GM21529 (cell line): ENCODE results near the gene CKS1B.
"Not testable (repeated sequence)": the region's sequence is repeated elsewhere in the genome, so short reads cannot be mapped to it uniquely, and the experiment has no call there.

Experiments
- ATAC-seq: cut with Tn5 transposase; IDR thresholded peaks from one replicate; pipeline ENCODE4 v1.9.1; 2021; ENCODE audit not compliant: unreplicated experiment

Gene CKS1B

DNA sequence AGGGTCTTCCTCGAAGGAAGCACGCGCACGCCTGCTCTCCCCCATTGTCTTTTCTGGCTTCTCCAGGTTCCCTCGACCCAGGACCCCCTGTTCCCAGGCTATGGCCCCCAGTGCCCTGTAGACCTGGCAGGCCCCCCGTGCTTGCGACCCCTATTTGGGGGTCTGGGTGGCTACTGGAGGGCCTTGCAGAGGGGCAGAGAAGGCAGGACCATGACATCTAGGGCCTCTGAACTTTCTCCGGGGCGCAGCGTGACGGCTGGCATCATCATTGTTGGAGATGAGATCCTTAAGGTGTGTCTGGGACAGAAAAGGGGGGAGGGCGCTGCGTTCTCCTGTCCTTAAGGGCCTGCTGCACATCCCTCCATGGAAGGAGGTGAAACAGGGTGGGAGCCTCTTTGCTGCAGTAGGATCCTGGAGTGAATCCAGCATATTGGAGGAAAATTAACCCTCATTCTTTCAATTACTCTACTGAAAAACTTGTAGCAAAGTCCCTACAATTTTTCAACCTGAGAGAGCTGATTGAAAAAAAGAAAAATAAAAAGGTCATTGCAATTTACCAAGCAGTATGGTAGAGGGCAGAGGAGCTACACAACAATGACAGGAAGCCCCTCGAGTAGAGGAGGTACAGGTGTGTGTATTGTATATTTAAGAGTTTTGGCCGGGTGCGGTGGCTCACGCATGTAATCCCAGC is 9.4 kb downstream of the CKS1B start:
- no peak for ATAC-seq

DNA sequence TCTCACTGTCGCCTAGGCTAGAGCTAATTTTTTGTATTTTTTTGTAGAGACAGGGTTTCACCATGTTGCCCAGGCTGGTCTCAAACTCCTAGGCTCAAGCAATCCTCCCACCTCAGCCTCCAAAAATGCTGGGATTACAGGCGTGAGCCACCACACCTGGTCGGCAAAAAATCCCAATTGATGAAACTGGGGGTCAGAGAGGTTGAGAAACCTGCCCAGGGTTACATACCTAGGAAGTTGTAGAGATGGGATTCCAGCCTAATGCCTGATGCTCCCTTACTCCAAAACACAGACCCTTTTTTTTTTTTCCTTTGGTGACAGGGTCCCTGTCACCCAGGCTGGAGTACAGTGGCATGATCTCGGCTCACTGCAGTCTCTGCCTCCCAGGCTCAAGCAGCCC is 12.3 kb downstream of the CKS1B start:
- ATAC-seq: not testable (repeated sequence)

DNA sequence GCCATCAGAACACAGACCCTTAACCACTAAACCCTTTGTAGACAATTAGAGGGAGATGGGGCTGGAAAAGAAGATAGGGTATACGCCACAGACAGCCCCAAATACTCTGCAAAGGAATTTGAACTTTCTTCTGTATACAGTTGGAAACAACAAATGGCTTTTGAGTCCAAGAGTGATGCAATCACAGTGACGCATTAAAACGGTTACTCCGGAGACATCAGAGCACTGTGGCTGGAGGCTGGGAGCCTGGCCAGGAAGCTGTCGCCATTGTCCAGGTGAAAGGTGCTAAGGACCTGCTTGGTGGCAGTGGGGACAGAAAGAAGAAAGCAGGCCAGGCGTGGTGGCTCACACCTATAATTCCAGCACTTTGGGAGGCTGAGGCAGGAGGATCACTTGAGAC is 12.8 kb downstream of the CKS1B start:
- ATAC-seq: no peak

DNA sequence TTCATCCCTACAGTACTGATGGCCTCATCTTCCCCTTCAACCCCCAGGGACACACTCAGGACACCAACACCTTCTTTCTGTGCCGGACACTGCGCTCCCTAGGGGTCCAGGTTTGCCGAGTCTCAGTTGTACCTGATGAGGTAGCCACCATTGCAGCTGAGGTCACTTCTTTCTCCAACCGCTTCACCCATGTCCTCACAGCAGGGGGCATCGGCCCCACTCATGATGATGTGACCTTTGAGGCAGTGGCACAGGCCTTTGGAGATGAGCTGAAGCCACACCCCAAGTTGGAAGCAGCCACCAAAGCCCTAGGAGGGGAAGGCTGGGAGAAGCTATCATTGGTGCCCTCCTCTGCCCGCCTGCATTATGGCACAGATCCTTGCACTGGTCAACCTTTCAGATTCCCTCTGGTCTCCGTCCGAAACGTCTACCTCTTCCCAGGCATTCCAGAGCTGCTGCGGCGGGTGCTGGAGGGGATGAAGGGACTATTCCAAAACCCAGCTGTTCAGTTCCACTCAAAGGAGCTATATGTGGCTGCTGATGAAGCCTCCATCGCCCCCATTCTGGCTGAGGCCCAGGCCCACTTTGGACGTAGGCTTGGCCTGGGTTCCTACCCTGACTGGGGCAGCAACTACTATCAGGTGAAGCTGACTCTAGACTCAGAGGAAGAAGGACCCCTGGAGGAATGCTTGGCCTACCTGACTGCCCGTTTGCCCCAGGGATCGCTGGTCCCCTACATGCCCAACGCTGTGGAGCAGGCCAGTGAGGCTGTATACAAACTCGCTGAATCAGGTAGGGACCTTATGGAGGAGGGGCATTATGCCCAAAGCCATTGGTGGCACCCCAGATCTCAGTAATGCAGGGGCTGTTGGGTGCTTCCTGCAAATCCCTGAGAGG is 13.8 kb downstream of the CKS1B start:
- no peak for ATAC-seq

DNA sequence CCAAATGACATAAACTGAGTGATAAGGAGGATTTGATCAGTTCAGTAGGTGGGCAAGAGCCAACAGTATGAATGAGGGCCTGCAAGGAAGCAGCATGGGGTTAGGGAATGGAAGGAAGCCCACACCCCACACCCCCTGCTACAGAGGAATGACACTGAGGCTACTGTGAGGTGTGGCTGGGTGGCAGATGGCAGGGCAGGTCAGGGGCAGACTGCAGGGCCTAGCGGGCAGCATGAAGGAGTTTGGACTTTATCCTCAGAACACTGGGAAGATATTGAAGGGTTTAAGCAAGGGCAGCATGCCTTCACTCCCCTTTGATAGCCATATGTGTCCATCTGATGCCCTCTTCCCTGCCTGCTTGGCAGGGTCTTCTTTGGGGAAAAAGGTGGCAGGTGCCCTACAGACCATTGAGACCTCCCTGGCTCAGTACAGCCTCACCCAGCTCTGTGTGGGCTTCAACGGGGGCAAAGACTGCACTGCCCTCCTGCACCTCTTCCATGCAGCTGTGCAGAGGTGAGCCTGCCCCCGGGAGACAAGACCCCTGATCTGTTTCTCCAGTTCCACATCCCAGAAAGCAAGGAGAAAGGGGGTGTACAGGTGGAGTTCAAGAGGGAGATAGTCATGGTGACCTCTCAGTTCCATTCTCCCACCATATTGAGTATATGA is 14.8 kb downstream of the CKS1B start:
- no peak for ATAC-seq

DNA sequence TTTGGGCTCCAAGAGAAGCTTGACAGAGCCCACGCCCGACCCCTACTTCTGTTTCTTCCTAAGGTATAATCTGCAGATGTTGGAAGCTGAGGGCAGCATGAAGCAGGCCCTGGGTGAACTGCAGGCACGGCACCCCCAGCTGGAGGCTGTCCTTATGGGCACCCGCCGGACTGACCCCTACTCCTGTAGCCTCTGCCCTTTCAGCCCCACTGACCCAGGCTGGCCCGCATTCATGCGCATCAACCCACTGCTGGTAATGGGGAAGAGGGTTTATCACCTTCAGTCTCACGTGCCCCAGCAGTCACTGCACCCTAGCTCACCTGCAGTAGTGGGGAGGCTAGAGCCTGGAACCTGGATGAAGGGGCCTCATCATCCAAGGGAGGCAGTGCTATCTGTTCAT is 15.8 kb downstream of the CKS1B start:
- no peak for ATAC-seq

DNA sequence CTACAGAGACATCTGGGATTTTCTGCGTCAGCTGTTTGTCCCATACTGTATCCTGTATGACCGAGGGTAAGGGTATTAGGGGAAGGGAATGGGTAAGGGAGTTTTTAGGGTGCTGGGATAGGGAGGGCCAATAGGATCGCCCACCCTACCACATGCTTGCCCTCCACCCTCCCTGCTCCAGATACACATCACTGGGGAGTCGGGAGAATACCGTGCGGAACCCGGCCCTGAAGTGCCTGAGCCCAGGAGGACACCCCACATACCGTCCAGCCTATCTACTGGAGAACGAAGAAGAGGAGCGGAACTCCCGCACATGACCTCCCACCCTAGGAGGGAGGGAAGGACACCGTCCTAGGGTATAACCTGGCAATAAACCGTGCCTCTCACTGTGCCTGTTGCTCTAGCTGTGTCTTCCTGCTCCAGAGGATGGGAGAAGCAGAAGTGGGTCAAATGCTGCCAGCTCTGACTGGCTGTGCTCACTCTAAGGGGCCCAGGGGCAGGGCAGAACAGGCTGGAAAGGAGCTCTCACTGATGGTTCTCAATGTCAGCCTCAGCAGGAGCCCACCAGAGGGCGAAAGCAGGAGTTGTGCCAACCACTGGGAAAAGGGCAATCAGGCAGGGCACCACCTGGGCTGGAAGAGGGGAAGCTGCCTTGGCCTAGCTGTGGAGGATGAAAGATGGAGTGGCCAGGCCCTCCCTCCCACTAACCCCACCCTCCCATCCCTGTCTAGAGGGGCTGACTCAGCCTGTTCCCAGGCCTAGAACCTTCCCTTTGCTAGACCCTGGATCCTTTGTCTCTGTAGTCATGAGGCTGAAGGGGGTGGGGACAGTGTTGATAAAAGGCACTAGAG is 18.5 kb downstream of the CKS1B start:
- ATAC-seq: no peak

DNA sequence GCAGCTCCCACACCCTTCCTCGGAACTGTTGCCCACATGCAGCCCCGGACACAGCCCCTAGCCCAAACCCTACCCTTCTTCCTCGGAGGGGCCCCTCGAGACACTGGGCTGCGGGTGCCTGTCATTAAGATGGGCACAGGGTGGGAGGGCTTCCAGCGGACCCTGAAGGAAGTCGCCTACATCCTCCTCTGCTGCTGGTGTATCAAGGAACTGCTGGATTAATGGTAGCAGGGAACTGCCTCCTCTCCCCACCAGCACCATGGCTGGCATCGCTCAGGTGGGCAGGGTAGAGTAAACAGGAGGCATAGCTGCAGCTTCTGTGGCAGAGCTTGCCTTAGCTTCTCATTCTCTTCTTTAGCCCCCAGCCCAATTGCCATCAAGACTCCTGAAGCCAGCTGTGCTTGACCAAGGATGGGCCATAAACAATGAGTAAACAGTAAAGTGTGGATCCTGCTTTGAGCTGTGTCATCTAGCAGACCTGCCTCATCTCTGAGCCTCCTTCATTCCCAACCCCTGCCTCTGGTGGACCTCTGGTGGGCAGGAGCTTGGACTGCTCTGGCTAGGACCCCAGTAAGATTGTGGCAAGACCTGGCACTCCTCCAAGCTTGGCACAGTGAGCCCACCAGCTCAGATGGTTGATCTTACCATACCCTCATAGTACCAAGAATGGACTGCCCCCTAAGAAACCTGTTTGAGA is 19.2 kb downstream of the CKS1B start, which contains the start of gene LENEP:
Gene LENEP (plus strand): TSS at position 15 of the 697 bp plus-strand sequence. CDS start 22 bp downstream, at position 37.
- ATAC-seq: no peak

DNA sequence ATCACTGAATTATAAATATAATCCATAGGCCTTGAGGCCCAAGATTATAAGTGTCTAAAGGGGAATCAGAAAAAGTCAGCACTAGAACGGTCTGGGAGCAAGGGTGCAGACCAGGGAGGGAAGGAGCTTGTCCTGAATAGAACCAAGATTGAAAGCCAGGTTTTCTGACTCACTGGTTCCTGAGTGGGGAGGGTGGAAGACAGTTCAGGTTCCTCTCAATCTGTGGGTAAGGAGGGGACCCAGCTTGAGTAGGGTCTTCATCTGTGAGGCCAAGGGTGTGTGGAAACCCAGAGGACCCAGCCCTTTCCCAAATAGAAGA is 19.7 kb downstream of the CKS1B start:
- ATAC-seq: no peak

DNA sequence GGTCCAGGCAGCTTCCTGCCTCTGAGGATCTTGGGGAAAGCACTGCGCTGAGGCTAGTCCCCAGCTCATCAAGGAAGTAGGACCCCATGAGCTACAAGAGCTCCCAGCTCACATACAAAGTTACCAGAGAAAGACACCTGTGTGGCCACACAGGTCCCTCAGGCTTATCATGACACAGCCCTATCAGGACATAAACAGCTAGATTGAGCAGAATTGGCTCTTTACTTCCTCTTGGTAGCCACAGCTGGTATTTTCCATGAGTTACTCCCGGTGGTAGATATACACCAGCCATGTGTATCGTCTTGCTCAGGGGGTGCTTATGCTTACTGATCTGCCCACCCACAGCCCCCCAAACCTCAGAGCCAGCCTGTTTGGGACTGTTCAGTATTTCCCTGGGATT is 20.1 kb downstream of the CKS1B start:
- no peak for ATAC-seq

DNA sequence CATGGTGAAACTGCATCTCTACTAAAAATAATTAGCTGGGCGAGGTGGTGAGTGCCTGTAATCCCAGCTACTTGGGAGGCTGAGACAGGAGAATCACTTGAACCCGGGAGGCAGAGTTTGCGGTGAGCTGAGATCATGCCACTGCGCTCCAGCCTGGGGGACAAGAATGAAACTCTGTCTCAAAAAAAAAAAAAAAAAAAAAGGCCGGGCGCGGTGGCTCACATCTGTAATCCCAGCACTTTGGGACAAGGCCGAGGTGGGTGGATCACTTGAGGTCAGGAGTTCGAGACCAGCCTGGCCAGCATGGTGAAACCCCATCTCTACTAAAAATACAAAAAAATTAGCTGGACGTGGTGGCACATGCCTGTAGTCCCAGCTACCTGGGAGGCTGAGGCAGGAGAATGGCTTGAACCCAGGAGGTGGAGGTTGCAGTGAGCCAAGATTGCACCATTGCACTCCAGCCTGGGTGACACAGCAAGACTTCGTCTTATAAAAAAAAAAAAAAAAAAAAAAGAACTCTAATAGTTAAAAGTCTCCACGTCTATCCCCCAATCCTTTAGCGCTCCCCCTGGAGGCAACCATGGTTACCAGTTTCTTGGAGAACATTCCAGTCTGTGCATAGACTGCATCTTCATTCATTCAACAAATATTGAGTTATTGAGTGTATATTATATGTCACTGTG is 21.0 kb downstream of the CKS1B start:
- ATAC-seq: not testable (repeated sequence)

DNA sequence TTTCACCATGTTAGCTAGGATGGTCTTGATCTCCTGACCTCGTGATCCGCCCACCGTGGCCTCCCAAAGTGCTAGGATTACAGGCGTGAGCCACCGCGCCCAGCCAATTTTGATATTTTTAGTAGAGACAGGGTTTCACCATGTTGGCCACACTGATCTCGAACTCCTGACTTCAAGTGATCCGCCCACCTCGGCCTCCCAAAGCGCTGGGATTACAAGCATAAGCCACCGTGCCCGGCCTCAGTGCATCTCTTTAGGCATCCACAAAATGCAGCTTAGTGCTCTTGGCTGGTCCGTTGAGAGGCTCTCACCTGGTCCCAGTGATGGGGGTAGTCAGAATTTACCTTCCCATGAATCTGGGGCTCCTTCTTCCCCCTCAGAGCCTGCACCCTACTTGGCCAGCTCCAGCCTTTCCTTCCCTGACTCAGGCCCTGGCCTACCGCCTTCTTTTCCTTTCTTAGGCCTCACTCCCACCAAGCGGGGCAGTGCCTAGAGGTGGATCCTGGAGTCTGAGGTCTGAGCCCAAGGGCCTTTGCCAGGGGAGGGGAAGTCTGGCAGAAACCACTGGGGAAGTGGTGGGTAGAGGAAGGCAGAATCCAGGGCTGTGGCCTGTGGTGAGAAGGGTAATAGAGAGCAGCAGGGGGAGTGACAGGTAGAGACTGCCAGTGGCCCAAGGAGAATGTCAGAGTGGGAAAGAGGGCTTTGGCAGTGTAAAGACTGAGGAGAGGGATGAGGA is 22.7 kb downstream of the CKS1B start:
- ATAC-seq: no peak

DNA sequence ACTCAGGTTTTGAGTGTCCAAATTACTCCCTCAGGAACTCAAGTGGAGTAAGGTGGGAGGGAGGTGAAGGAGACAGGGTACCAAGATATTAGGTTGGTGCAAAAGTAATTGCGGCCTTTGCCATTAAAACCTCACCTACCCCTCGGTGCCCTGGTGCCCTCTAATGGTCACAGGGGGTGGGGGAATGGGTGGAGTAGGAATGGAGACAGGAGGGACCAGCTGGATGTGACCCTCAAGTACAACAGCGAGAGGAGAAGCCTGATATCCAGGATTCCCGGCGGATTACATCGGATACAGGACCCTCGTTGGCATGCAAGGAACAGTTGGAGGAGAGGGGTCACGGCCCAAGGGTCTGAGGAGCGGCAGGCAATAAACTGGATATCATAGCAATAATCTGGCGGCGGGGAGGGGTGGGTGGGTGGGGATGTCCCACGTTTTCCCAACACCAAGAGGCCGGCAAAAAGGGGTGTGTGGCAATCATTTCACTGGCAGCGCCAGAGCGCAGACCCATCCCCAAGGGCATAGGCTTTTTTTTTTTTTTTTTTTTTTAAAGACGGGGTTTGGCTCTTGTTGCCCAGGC is 23.8 kb downstream of the CKS1B start:
- no peak for ATAC-seq

DNA sequence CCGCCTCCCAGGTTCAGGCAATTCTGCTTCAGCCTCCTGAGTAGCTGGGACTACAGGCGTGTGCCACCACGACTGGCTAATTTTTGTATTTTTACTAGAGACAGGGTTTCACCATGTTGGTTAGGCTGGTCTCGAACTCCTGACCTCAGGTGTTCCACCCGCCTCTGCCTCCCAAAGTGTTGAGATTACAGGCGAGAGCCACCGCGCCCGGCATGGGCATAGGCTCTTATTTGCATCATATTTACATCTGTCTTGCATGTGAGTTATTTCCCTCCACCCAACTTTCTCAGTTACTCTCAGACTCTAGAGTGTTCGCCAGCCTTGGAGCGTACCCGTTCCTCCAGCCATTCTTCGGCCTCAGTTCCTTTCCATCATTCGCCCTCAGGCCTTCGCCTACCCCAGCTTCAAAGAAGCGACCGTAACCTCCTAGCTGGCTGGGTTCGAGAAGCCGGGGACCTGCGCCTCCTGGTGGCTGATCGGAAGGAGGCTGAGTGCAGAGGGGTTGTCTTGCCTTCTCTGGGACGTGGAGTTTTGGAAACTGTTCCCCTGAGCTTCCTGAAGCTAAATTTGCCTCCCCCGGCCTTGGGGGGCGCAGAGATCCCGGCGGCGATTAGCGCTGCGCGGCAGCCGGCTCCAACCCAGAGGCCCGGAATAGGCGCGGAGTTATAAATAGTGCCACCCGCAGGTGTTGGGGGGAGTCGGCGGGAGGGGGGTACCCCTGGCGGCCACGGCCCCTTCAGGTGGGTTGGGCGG is 24.5 kb downstream of the CKS1B start:
- no peak for ATAC-seq

DNA sequence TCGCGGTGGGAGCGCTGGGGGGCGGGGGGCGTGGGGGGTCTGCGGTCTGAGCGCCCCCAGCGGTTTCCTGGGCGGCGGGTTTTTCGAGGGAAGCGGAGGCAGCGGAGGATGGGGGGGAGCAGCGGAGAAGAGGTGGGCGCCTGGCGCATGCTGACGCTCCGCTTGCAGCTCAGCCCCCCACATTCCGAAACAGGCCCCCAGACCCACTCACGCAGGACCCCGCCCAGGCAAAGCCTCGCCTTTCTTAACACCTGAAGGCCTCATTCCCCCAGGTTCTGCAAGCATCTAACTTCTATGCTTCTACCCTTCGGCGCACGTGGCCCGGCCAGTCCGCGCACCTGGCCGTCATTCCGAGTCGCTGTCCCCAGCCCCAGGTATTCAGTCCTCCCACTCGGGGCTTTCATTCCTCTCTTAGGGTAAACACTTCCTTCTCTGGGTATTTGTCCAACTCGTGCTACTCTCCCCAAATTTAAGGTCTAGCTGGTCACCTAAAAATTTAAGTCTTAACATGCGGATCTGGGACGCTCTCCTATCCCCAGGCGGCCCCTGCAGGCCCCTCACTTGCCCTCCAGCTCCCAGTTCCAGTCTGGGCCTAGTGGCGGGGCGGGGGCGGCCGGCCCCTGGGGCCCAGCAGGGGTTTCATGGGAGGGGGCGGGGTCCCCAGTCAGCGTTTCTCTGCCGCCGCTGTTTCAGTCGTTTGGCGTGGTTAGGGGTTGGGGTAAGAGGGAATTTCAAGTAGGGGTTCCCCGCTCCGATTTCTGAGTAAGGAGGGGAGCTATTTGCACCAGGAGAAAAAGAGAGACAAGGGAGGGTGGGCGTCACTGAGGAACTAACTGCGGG is 25.3 kb downstream of the CKS1B start:
- ATAC-seq: no peak

DNA sequence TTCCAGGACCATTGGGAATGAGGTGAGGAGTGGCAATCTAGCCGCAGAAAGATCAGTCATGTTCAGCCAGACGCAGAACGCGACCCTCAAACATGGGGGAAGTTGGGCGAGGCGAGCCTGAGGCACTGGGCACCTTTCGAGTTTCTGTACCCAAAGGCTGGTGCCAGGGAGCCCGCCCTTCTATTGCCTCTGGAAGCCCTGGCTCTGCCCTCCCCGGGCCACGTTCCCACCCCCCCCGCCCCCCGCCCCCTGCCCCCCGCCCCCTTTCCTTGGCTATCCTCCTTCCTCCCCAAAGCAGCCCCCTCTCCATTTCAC is 25.9 kb downstream of the CKS1B start:
- no peak for ATAC-seq

DNA sequence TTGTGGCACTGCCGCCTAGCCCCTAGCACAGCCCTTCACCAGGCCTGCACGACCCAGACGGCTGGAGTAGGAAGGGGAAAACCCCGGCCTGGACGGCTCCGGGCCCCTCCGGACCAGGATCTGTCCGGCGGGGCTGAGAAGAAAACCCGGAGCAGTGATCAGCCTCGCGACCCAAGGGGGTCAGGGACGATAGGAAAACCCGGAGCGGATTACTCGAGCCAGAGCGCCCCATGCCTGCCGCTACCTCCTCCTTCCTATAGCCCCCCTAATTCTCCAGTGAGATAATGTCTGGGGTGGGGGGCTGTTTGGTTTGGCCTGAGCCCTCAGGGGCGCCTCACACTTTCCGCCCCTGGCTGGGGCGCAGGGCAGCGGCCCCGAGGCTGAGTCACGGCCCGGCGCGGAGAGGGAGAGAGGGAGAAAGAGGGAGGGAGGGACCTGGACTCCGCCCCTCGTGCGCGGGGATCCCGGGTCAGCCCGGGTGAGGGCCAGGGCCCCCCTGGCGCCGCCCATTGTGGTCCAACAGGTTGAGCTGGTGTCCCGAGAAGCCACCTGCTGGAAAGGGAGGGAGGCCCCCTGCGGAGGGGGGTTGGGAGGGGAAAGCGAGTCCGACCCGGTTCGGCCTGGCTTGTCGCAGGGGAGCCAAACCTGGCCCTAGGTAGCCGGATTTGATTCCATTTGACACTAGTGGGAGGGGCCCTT is 26.4 kb downstream of the CKS1B start:
- ATAC-seq: peak; percentile 36
